OCI-LY3 (cell line): Measurements from ENCODE around the gene UMAD1.
A peak's percentile ranks its signal among the peaks of the same experiment; 100 is the strongest.

Experiments used
- H2AFZ ChIP-seq: fragments of 200-600, 300-600 bp; shearing (Covaris generic); 2 replicates; pipeline ENCODE4 v1.6.0; 2014; ENCODE audit warnings: antibody characterized with exemption, low read depth, low read length
- H3K27ac ChIP-seq: fragments of 200-600, 300-600 bp; sonication (generic); 2 replicates; pipeline ENCODE4 v1.5.1; 2014; ENCODE audit warnings: mild to moderate bottlenecking, low read length, moderate library complexity, mixed read lengths
- H3K27me3 ChIP-seq: fragments of 200-600, 300-600 bp; sonication (generic); 2 replicates; pipeline ENCODE4 v1.6.1; 2014; ENCODE audit warnings: low read depth, low read length, mixed read lengths
- H3K36me3 ChIP-seq: fragments of 200-600, 300-600 bp; sonication (generic); replicated peaks from 2 replicates; pipeline ENCODE3; 2014; ENCODE audit warnings: low read depth, low read length, mixed read lengths
- H3K4me1 ChIP-seq: fragments of 300-600, 200-600 bp; sonication (generic); 2 replicates; pipeline ENCODE4 v1.6.1; 2014; ENCODE audit warnings: low read length, mixed read lengths
- H3K4me2 ChIP-seq: fragments of 200-600, 300-600 bp; sonication (generic); 2 replicates; pipeline ENCODE4 v1.6.1; 2014; ENCODE audit warnings: low read length, mixed read lengths
- H3K4me3 ChIP-seq: fragments of 300-600, 200-600 bp; sonication (generic); 2 replicates; pipeline ENCODE4 v1.5.1; 2014; ENCODE audit warnings: antibody characterized with exemption, mild to moderate bottlenecking, low read length, moderate library complexity
- H3K79me2 ChIP-seq: fragments of 300-600, 200-600 bp; shearing (Covaris generic); 2 replicates; pipeline ENCODE4 v1.6.1; 2014; ENCODE audit warnings: mild to moderate bottlenecking, low read length, mixed read lengths
- H3K9ac ChIP-seq: fragments of 300-600, 200-600 bp; shearing (Covaris generic); 2 replicates; pipeline ENCODE4 v1.6.0; 2014; ENCODE audit warnings: mild to moderate bottlenecking, low read length, moderate library complexity
- H3K9me3 ChIP-seq: fragments of 200-600, 300-600 bp; shearing (Covaris generic); 2 replicates; pipeline ENCODE4 v1.6.1; 2014; ENCODE audit warnings: low read length, mixed read lengths; ENCODE audit not compliant: insufficient read depth
- H4K20me1 ChIP-seq: fragments of 200-600, 300-600 bp; sonication (generic); 2 replicates; pipeline ENCODE4 v1.6.1; 2016; ENCODE audit warnings: low read length, mixed read lengths; ENCODE audit not compliant: insufficient read depth
- EZH2phosphoT487 ChIP-seq: fragments of 200-600 bp; shearing (Covaris generic); IDR thresholded peaks from 2 replicates; pipeline ENCODE4 v1.6.1; 2018; ENCODE audit warnings: antibody characterized with exemption, mixed run types, low read depth
- TF ChIP-seq, protein P1 (sequence below): fragments of 200-600, 300-600 bp; sonication (generic); IDR thresholded peaks from 2 replicates; pipeline ENCODE4 v1.5.1; 2014; ENCODE audit warnings: antibody characterized with exemption, low read length, low read depth

UMAD1 gene

DNA sequence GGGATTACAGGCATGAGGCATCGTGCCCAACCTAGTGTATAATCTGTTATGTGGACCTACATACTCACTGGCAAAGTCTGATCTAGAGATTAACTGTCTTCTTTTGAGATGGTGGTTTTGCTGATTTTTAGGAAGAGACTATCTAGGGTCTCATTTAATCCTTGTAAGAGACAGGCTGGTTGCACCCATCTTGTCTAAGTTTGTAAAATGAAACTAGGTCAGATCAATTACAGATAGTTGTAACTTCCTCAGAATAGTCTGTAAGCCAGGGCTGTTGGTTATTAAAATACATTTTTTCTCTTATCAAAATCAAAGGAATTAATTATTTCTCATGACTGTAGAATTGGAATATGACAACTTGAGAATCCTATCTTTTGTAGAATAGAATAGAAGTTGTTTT, 142.4 kb downstream of the UMAD1 start:
- Histone ChIP-seq H3K36me3 (no peaks in the 10 kb centered on the region), H3K27me3 (no peaks in the 10 kb centered on the region), H3K4me1 (peaks cover 8% of the 10 kb centered on the region), H3K4me3 (no peak overlapping the region), H4K20me1 (no peaks in the 10 kb centered on the region), H3K27ac (no peak overlapping the region), H3K9ac (no peak overlapping the region), H2AFZ (no peak overlapping the region), H3K4me2 (no peak overlapping the region), H3K9me3 (no peaks in the 10 kb centered on the region), H3K79me2 (no peaks in the 10 kb centered on the region)
- TF ChIP-seq, protein P1, sequence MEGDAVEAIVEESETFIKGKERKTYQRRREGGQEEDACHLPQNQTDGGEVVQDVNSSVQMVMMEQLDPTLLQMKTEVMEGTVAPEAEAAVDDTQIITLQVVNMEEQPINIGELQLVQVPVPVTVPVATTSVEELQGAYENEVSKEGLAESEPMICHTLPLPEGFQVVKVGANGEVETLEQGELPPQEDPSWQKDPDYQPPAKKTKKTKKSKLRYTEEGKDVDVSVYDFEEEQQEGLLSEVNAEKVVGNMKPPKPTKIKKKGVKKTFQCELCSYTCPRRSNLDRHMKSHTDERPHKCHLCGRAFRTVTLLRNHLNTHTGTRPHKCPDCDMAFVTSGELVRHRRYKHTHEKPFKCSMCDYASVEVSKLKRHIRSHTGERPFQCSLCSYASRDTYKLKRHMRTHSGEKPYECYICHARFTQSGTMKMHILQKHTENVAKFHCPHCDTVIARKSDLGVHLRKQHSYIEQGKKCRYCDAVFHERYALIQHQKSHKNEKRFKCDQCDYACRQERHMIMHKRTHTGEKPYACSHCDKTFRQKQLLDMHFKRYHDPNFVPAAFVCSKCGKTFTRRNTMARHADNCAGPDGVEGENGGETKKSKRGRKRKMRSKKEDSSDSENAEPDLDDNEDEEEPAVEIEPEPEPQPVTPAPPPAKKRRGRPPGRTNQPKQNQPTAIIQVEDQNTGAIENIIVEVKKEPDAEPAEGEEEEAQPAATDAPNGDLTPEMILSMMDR = no peak
- no peak for TF ChIP-seq EZH2phosphoT487

DNA sequence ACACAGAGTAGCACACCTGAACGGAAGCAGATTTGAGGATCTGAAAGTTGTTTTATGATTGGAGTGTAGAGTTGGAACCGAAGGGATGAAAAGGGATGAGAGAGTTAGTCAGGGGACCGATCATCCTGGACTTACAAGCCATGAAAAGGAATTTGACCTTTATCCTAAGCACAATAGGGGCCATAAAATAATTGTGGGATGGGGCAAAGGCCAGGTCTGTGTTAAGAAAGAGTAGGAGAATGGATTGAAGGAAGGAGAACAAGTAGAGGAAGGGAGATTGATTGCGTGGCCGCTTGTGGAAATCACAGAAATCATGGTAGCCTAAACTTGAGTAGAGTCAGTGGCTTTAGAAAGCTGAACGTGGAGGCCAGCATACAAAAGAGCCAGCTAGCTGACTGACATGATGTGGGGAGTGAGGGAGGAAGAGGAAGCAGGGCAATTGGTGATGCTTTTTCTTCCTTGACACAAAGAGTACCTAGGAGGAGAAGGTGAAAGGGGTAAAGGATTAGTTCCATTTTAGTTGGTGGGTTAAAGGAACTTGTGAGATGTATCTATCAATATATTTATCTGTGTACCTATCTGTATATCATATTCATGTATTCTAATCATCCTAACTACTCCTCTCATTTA, 144.9 kb downstream of the UMAD1 start:
- no peak overlapping the region for H3K27ac ChIP-seq
- H3K36me3 ChIP-seq = no peaks in the 10 kb centered on the region
- H3K4me1 ChIP-seq = peaks cover 19% of the 10 kb centered on the region
- no peak overlapping the region for H2AFZ ChIP-seq
- no peak overlapping the region for H3K9ac ChIP-seq
- no peaks in the 10 kb centered on the region for H3K27me3 ChIP-seq
- H3K4me2 ChIP-seq = peak overlapping the region; percentile 20; the same call in 1 of the 2 replicates
- H4K20me1 ChIP-seq = no peaks in the 10 kb centered on the region
- H3K4me3 ChIP-seq = no peak overlapping the region
- no peak for TF ChIP-seq EZH2phosphoT487
- TF ChIP-seq, protein P1 = no peak
- no peaks in the 10 kb centered on the region for H3K9me3 ChIP-seq
- no peaks in the 10 kb centered on the region for H3K79me2 ChIP-seq

DNA sequence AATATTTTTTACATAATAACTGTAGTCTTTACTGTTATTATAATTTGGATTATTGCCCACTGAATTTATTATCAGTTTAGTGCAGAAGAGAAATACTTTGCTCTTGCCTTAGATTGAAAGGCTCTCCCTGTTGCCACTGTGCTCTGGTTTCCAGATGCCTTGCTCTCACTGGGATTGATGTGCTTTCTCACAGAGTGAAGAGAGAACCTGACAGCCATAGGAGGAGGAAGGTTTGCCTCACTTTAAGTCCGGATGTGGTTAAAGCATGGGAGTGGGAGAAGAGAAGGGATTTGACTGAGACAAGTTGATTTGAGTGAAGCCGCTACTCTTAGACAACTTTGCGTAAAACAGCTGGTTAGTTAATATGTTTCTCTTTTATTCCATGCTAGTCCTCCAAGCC, 146.0 kb downstream of the UMAD1 start:
- Histone ChIP-seq H2AFZ (no peak overlapping the region), H3K4me3 (no peak overlapping the region), H3K27me3 (no peaks in the 10 kb centered on the region), H3K36me3 (no peaks in the 10 kb centered on the region), H3K9ac (no peak overlapping the region), H3K4me1 (peaks cover 19% of the 10 kb centered on the region), H4K20me1 (no peaks in the 10 kb centered on the region), H3K27ac (no peak overlapping the region), H3K9me3 (no peaks in the 10 kb centered on the region), H3K79me2 (no peaks in the 10 kb centered on the region), H3K4me2 (no peak overlapping the region)
- TF ChIP-seq, protein P1 = no peak
- no peak for TF ChIP-seq EZH2phosphoT487

DNA sequence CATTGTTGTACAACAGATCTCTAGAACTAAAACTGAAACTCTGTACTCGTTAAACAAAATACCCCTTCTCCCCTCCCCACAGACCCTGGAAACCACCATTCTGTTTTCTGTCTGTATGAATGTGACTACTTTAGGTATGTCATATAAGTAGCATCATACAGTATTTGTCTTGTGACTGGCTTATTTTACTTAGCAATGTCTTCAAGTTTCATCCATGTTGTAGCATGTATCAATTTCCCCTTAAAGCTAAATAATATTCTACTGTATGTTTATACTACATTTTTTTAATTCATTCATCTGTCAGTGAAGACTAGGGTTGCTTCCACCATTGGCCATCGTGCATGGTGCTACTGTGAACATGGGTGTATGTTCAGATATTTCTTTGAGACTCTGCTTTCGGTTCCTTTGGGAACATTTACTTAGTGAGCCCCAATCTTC, 149.0 kb downstream of the UMAD1 start:
- Histone ChIP-seq H3K27me3 (no peaks in the 10 kb centered on the region), H3K9me3 (no peaks in the 10 kb centered on the region), H3K79me2 (no peaks in the 10 kb centered on the region), H3K27ac (no peak overlapping the region), H3K4me2 (peak overlapping the region; percentile 25), H3K4me1 (peaks cover 19% of the 10 kb centered on the region), H2AFZ (no peak overlapping the region), H4K20me1 (no peaks in the 10 kb centered on the region), H3K9ac (no peak overlapping the region), H3K36me3 (no peaks in the 10 kb centered on the region), H3K4me3 (no peak overlapping the region)
- TF ChIP-seq, protein P1 = no peak
- no peak for TF ChIP-seq EZH2phosphoT487
